GM19023 (cell line): ENCODE results near the gene TBXAS1.

Experiments
- ATAC-seq: cut with Tn5 transposase; IDR thresholded peaks from one replicate; pipeline ENCODE4 v1.9.1; 2021; ENCODE audit warnings: mild to moderate bottlenecking, moderate library complexity; ENCODE audit not compliant: unreplicated experiment

Gene TBXAS1

DNA sequence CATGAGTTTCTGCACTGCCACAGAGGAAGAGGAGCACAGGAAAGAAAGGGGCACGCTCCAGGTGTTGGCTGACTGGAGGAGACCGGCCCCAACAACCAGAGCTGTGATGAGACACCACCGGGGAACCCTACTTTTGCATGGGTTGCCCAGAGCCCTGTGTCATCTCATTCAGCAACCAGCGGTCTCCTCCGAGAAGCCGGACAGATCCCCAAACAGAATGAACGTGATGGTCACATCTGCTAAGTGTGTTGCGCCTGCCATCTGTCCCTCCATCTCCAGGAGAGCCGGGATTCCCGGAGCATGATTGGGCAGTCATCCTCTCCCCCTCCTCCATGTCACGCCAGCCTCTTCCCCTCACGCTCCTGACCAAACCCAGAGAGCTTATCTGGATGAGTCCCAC is 210.8 kb downstream of the TBXAS1 start:
- ATAC-seq = no peak

DNA sequence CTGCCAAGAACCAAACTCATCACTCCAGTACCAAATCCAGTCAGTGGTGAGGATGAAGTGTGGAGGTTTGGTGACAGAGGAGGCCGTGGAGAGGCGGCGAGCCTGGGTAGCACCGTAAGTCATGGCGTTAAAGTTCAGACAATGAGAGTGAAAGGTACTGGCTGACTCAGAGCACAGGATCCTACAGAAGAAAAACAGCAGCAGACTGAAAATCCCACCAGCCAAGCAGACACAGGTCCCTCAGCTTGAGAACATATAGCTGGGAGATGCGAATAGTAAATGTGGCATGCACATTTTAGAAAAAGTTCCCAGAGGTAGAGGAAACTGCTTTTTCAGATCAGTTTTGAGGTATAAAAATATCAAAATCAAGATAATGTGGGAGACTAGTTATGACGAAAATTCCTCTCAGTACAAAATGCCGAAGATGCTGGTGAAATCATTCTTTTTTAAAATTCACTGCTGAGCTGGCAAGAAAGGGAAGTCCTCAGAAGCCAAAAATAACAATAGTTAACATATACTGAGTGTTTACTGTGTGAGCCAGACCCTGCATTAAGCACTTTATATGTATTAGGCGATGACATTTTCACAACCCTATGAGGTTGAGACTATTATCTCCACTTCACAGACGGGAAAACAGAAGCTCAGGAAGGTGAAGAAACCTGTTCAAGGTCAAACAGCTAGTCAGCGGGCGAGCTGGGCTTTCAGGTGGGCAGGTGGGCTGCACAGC is 212.8 kb downstream of the TBXAS1 start:
- ATAC-seq = no peak

DNA sequence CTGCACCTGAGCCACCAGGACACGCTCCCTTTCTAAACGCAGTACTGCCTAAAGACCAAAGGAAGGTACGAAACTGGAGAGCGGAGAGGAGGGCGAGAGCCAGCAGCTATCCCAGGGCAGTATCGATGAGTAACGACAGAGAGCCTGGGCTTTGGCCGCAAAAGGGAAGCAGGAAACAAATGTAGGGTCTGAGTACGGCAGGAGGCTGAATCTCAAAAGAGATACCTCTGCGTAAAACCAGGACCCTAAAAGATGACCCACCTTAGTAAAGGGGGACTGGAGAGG is 213.3 kb downstream of the TBXAS1 start:
- no peak for ATAC-seq

DNA sequence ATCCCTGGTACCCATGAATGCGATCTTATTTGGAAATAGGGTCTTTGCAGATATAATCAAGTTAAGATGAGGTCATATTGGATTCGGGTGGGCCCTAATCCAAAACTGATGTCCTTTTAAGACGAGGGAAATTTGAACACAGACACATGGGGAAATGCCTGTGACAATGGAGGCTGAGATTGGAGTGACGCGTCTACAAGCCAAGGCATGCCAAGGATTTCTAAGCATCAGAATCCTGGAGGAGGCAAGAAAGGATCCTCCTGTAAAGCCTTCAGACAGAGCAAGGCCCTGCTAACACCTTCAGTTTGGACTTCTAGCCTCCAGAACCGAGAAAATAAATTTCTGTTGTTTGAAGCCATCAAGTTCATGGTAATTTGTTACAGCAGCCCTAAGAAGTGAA is 215.2 kb downstream of the TBXAS1 start:
- ATAC-seq = no peak

DNA sequence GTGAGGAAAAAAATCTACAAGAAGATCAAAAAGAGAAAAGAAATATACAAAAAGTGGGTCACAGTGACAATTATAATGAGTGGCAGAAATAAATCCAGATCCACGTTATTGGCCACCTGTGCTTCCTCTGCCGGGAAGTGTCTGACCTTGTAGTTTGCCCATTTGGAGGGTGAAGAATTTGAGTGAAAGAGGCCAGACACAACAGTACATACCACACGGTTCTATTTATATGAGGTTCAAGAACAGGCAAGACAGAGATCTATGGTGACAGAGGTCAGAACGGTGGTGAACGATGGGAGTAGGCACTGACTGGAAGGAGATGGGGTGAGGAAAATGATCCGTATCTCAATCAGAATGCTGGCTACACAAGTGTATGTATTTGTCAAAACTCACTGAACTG is 216.6 kb downstream of the TBXAS1 start:
- ATAC-seq = no peak

DNA sequence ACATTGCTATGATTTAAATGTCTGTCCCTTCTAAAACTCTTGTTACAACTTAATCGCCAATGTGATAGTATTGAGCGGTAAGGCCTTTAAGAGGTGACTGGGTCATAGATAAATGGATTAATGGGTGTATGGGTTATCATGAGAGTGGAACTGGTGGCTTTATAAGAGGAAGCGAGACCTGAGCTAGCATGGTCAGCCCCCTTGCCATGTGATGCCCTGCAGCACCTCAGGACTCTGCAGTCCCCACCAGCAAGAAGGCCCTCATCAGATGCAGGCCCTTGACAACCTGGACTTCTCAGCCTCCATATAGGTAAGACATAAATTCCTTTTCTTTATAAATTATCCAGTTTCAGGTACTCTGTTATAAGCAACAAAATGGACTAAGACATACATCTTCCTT is 218.1 kb downstream of the TBXAS1 start:
- ATAC-seq = no peak

DNA sequence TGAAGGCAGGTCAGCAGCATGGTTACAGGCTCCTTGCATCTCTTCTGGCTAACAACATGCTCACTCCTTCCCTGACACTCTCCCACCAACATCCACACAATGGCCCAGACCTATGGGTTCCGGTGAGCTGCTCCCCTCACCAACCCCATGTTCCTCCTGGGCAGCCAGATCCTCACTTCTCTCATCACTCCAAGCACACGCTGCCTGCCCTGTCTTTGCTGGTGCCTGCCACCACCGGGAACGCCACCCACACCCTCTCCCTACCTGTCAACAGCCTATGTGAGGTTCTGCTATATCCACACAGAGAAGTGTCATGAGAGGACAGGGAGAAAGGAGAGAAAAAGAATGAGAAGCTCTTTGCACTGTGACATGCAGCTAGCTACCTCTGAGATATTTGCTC is 219.1 kb downstream of the TBXAS1 start:
- no peak for ATAC-seq

DNA sequence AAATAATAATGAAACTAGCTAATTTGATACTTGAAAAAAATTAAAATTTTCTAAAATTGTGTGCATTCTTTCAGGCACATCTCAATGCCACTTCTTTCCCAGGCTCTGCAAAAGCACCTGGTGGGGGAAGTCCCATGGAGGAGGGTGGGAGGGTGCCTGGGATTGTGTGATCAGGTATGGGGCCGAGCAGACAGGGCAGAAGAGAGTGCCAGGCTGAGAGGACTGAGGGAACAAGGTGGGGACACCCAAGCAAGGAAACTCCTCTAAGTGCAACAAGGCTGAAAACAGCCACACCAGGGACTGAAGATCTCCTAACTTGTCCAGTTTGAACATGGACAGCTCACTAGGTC is 219.9 kb downstream of the TBXAS1 start:
- no peak for ATAC-seq

DNA sequence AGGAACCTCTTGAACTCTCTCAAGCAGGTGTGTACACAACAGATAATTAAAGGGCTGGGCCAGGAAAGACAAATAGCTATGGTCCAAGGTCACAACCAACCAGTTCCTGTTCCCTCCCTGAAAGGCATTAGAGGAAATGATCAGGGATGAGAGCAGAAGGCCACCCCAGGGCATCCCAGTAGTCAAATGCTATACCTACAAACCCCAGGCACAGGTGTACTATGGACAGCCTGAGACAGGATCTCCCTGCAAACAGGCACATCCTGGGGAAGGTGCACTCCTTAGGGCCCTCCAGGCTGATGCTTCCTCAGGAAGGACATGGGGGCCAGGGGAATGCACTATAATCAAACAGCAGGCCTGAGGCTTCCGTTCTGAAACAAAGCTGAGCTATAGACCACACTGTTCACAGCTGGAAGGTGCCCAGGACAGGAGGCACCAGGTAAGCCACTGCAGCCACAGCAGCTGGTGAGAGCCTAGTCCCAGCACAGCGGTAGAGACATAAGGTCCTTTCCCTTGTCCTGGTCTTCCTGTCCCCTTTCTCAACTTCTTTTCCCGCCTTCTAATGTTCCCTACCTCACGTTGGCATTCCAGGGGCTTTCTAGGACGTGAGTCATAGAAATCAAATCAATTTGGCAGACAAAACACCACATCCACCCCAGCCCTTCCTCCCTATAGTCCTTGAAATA is 220.4 kb downstream of the TBXAS1 start:
- no peak for ATAC-seq

DNA sequence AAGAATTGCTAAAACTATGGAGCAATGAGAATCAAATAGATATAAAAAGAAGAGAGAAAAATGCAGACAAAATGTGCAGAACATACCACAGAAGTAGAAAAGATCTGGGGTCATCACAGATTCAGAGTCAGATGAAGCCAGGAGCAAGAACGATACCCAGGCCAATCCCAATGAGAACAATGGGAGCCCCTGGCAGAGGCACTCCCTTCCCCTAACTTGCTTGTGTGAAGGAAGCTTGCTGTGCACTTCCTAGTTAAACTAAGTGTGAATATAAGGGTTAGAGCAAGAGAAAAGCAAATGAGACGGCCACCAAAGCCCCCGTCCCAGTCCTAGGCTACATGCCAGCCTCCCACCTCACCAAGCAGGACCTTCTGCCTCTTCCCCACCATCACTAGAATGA is 221.0 kb downstream of the TBXAS1 start:
- ATAC-seq = no peak

DNA sequence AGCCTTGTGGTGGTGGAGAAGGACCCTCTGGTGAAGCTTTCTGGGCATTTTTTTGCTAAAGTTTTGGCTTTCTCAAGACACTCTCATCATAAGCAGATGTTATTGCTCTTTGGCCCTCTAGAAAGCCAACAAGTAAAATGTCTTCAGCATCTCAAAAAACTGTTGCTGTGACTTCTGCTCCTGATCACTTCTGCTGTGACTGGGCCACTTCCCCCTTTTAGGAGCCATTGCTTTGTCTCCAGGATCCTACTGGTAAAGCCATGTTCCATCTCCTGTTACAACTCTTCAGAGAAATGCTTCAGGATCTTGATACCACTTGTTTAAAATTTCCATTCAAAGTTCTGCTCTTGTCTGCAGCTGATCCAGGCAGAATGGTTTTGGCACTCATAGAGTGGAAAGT is 222.8 kb downstream of the TBXAS1 start:
- ATAC-seq = no peak

DNA sequence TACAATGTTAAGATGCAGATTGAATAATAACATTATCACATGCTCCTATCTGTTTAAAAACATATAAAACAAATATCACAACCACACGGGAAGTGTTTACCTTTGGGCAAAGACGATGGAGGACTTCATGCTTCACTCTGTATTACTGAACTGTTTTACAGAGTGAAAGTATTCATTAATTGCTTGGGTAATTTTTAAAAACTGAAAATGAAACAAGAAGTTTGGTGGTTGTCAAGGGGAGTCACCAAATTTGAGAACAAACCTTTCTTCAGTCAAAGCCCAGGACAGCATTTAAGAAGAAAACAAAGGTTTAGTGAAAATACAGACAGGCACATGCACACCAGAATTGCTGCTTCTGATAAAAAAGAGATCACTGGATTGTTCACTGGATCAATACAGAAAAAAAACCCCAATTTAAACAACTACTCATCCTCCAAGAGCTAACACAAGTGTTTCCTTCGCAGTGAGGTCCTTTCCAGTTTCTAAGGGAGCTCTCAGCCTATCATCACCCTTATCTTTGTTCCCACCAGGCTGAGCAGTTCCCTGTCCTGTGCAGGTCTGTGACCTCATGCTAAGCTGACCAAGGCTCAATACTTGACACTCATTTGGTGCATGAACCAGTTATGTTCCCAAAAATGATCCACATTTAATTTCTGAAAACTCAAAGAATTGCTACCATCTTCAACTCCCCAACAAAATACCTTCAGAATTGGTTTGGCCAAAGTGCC is 224.9 kb downstream of the TBXAS1 start:
- peak; percentile 85 for ATAC-seq

DNA sequence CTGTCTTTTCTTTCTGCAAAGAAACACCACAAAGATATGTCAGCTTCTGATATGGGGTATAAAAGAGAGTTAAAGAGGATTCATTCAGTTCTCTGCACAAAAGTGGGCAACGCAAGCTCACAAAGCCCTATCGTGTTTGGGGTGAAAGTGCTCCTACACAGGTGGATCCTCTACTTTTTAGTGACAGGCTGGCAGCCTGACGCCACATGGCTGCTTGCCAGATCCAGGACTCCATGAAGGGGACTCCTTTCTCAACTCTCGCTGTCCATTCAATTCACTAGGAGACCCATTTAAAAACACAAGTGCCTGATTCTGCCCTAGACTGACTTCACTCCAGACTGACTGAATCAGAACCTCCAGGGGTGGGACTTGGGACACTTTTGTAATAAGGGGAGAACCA is 225.7 kb downstream of the TBXAS1 start:
- no peak for ATAC-seq

DNA sequence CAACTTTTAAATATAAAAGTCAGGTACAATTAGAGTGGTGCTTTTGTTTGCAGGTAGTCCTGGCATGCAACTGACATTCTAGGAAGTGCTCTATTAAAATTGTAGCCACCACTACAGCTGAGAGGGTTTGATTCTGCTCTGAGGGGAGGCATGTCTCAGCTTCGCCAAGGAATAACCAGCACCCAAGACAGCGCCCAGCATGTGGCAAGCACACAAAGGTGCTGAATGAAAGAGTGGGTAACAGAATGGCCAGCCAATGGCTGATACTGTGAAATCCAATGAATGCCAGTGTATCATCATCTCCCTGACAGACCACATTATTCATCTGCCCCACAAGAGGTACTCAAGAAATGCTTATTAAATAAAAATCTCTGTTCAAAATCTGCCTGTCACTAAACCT is 226.8 kb downstream of the TBXAS1 start:
- ATAC-seq = no peak

DNA sequence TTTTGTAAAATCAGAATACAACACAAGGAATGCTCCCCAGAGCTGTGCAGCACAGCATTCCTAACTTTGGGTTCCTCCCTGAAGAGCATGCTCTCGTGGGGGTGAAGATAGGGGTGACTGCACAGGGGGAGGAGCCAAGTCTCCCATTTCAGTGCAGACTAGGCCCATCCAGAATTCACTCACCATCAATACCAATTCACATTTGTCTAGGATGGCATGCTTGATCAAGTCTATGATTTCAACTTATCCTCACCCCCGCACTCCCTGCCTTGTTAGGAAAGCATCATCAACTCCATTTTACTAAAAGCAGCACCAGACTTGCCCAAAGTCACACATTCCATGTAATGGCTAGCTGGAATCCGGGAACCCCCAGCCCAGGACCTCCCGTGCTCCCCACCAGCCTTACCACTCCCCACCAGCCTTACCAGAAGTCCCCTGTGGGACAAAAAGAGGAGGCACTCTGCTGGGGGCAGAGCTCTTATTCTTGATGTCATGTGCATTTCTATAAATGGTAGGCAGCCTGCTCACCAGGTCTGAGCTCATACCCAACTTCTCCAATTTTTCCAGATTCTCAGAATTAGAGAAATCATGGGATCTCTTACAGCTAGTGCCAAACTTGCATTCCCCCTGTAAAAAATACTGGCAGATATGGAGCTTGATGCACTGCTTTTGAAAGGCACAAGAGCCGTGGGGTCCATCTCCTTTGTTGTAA is 227.5 kb downstream of the TBXAS1 start:
- ATAC-seq = no peak

DNA sequence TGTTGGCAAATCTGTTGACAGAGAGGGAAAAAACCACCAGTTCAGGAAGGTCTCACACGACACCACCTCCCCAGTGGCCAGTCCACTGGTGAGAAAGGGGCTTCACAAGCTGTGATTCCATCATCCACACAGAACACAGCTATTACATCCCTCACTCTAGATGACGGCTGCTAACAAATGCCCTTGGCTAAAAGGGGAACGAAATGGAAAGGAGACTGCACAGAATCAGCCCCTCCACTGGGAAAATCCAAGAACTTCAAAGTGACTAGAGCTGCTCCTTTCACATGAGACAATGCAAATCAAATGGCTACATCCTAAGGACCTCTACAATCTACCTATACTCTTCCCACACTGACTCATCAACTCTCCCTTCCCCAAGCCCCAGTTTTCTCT is 228.1 kb downstream of the TBXAS1 start:
- ATAC-seq = no peak

DNA sequence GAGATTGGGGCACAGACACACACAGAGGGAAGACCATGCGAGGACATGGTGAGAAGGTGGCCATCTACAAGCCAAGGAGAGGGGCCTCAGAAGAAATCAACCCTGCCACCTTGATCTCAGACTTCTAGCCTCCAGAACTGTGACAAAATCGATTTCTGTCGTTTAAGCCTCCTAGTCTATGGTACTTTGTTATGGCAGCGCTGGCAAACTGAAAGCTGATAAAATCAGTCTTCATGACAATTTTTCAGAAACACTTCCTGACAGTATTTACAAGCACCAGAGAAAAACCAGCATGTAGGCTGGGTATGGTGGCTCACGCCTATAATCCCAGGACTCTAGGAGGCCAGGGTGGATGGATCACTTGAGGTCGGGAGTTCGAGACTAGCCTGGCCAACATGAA is 229.5 kb downstream of the TBXAS1 start:
- ATAC-seq = no peak

DNA sequence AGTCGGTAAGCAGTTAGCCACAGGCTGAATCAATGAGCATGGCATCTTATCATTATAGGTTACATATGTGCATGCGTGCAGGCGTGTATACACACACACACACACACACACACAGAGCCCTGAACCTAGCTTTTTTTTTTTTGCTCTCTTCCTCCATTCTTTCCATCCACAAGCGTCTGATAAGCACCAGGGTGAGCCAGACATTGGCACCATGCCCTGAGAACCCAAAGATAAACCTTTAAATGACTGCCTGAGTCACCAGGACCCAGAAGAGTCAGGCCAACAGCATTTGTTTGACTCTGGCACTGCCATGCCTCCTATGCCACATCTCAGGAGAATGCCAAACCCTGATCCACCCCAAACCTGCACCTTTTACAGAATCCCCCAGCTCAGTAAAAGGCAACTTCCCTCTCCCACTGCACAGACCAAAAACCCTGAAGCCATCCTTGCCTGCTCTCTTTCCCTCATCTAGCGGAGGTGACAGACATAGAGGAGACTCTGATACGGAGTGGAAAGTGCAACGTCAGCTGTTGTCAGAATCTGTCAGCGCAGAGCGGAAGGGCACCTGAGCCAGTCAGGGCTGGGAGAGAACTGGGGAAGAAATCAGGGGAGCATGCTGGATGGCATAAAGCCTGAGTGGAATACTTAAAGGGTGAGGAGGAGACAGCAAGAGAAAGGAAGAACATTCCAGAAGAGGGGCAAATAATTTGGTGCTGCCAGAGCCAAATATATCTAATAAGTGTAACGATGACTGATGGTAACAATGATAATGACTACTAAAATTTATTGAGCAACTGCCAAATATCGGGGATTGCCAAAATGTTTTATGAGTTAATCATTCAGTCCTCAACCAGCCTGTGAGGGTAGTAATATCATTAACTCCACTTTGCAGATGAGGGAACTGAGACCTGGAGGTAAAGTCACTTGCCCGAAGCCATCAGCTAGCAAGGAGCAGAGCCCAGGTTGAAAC is 230.5 kb downstream of the TBXAS1 start:
- no peak for ATAC-seq

DNA sequence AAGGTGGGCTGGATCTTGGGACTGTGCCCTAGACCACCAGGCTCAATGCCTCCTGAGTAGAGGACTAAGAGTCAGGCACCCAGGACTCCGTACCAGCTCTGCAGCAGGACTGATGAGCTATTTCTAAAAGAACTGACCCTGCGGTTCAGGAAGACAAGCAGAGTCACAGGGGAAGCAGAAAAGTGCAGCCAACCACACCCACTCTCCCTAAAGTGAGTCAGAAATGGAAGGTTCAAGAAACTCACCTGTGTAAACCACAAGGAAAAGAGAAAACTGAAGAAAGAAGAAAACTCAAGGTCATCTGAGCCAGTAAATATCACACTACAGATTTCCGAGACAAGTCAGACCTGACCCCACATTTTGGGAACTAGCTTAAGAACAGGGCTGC is 231.2 kb downstream of the TBXAS1 start:
- no peak for ATAC-seq

DNA sequence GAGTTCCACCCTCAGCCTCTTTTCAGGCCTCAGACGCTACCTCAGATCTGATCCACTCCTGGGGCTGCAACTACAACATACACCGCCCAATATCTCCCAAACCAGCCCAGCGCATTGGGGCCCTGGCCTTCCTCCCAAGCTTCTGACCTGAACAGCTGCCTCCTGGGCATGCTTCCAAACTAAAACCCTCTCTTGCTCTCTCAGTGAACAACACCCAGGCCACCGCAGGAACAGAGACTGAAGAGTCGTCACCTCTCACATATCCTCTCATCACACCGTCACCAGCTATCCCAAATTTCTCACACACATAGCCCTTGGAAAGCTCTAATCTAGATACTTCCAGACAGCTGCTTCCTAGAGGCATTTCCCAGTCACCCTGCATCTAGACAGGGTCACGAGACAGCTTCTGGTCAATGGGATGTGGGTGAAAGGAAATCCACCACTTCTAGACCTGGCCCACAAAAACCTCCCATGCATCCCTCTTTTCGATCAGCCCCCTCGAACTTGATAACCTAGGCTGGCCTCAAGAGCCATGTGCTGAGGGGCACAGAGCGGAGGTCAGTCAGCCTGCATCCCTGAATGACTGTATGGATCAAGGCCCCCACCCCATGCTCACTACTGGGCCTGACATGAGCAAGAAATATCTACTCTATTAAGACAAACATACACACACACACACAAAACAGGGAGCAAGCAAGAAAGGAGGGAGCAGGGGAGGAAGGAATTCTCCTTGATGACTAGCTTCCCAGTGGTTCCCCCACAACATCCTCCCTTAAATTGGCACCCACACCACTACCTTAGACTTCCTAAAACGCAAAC is 231.9 kb downstream of the TBXAS1 start:
- no peak for ATAC-seq
